WTC11 (cell line): ENCODE results near the gene FAM13A.

Experiments used
- CREM ChIP-seq: sonication (generic); formaldehyde crosslinking; IDR thresholded peaks from 2 replicates; pipeline ENCODE4 v1.8.1; 2022; ENCODE audit warnings: mild to moderate bottlenecking, missing genetic modification reagents, moderate library complexity
- FOXJ3 ChIP-seq: sonication (generic); formaldehyde crosslinking; IDR thresholded peaks from 2 replicates; pipeline ENCODE4 v1.9.0; 2021; ENCODE audit warnings: missing genetic modification reagents, mild to moderate bottlenecking, borderline replicate concordance
- GTF2I ChIP-seq: fragments of 250-450 bp; sonication (Bioruptor Pico); conservative IDR thresholded peaks from 2 replicates; pipeline ENCODE4 v1.4.0; 2021; ENCODE audit warnings: mild to moderate bottlenecking
- HMGXB4 ChIP-seq: sonication (generic); formaldehyde crosslinking; IDR thresholded peaks from 2 replicates; pipeline ENCODE4 v1.8.1; 2023; ENCODE audit warnings: mild to moderate bottlenecking, moderate library complexity, missing genetic modification reagents
- NR1H2 ChIP-seq: sonication (generic); formaldehyde crosslinking; IDR thresholded peaks from 2 replicates; pipeline ENCODE4 v1.9.0; 2021; ENCODE audit warnings: mild to moderate bottlenecking, moderate library complexity, missing genetic modification reagents
- TF ChIP-seq, protein P1 (sequence below): fragments of 200-600 bp; IDR thresholded peaks from 2 replicates; pipeline ENCODE4 v1.8.0; 2022; ENCODE audit warnings: antibody characterized with exemption

DNA sequence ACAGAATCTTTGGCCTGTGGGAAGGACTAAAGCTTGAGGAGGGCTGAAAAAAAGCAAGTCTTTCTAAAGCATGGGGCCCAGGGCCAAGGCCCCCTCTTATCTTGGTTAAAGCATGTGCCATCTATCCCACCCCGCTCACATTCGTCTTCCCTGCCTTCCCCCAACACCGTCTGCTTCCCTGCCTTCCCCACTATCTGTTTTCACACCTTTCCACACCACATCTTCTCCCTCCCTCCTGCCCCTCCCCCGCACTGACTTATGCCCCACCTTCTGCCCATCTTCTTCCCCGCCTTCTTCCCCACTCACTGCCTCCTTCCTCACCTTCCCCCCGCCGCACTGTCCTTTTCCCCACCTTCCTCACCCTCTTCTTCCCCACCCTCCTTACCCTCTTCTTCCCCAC, 358.5 kb downstream of the FAM13A start:
- TF ChIP-seq GTF2I: no peak
- TF ChIP-seq NR1H2 (CRISPR knock-in tag): no peak
- TF ChIP-seq, protein P1, sequence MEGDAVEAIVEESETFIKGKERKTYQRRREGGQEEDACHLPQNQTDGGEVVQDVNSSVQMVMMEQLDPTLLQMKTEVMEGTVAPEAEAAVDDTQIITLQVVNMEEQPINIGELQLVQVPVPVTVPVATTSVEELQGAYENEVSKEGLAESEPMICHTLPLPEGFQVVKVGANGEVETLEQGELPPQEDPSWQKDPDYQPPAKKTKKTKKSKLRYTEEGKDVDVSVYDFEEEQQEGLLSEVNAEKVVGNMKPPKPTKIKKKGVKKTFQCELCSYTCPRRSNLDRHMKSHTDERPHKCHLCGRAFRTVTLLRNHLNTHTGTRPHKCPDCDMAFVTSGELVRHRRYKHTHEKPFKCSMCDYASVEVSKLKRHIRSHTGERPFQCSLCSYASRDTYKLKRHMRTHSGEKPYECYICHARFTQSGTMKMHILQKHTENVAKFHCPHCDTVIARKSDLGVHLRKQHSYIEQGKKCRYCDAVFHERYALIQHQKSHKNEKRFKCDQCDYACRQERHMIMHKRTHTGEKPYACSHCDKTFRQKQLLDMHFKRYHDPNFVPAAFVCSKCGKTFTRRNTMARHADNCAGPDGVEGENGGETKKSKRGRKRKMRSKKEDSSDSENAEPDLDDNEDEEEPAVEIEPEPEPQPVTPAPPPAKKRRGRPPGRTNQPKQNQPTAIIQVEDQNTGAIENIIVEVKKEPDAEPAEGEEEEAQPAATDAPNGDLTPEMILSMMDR: no peak
- no peak for TF ChIP-seq CREM (CRISPR knock-in tag)
- no peak for TF ChIP-seq HMGXB4 (CRISPR knock-in tag)
- TF ChIP-seq FOXJ3 (CRISPR knock-in tag): no peak
